UCSD-AML1 (cell line): ENCODE results near the gene CTTNBP2NL.

Source experiments
- DNase-seq: peaks from one replicate; lab custom pipeline; 2025; ENCODE audit not compliant: unreplicated experiment; lab: John Stamatoyannopoulos, UW

CTTNBP2NL gene, protein sequence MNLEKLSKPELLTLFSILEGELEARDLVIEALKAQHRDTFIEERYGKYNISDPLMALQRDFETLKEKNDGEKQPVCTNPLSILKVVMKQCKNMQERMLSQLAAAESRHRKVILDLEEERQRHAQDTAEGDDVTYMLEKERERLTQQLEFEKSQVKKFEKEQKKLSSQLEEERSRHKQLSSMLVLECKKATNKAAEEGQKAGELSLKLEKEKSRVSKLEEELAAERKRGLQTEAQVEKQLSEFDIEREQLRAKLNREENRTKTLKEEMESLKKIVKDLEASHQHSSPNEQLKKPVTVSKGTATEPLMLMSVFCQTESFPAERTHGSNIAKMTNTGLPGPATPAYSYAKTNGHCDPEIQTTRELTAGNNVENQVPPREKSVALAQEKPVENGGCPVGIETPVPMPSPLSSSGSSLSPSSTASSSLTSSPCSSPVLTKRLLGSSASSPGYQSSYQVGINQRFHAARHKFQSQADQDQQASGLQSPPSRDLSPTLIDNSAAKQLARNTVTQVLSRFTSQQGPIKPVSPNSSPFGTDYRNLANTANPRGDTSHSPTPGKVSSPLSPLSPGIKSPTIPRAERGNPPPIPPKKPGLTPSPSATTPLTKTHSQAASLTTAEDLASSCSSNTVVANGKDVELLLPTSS

DNA sequence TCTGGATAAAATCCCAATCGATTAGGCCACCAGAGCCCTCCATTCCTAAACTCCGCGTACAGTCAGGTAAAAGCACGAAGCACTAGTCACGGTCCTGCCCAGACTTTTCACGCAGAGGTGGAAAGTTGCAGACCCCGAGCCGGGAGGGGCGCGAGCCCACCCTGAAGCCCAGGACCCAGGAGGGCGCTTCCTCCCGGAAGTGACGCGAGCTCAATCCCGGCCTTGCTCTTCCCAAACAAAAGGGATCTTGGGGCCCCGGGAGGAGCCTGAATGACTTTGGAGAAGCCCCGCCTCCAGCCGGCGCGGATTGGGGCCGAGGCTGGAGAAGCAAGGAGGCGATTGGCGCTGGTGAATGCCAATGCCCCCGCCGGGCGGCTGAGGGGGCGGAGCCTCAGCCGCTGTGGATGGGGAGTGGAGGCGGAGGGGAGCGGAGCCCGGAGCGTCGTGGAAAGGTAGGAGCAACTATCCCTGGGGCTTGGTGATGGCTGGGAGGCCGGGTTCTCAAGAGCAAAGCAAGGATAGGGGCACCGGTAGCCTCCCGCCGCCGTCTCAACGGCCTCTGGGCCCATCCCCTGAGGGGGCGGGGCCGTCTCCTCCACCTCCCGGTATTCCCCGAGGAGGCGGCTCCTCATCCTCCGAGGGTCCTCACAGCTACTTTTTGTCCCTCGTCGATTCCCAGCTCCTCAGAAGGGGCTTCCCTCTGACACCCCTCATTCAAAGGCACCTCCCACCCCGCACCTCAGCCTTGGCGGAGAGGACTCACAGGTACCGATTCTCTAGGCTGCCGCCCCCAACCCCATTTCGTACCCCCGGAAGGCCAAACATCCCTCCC, at the start of gene CTTNBP2NL:
CTTNBP2NL (plus strand) TSS at position 394 of the 832 bp plus-strand sequence. CDS start 19,952 bp downstream, outside the sequence.
- peak; percentile 92 for DNase-seq

- no peak for DNase-seq
Measured at GRCh38 chr1:112346801-112347350, 49.1 kb upstream of the CTTNBP2NL start.

DNA sequence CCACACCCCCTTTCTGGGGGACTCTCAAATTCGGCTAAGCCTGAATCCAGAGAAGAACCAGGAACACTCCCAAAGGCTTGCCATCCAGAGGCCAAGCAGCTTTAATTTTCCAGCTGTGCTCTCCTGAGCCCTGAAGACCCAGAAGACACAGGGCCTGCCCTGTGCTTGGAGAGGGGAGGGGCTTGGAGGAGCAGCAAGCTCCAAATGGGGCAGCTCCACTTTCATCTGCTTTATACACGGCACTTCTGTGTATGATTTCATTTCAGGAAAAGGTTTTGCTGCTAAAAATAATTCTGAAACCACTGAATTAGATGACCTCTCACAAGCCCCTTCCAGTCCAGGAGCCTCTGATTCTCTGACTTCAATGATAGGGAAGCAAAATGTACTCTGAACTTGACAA, 39.2 kb upstream of the CTTNBP2NL start:
- DNase-seq, result no peak

DNA sequence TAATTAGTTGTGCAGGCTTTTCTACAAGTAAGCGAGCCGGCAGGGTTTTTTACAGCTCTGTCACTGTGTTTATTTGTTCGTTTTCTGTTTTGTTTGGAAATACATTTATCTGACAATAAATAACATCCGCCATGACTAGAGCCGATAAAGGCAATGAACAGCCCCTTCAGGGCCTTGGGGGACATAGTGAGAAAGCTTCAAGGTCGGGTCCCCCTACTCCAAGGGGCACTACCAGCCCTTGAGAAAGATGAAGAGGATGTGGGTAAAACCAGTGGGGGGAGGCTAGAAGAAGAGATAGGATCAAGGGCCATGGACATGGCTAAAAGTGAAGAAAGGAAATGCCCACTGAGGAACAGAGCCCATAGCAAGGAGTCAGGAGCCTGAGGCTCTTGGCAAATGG, 38.5 kb upstream of the CTTNBP2NL start:
- no peak for DNase-seq

DNA sequence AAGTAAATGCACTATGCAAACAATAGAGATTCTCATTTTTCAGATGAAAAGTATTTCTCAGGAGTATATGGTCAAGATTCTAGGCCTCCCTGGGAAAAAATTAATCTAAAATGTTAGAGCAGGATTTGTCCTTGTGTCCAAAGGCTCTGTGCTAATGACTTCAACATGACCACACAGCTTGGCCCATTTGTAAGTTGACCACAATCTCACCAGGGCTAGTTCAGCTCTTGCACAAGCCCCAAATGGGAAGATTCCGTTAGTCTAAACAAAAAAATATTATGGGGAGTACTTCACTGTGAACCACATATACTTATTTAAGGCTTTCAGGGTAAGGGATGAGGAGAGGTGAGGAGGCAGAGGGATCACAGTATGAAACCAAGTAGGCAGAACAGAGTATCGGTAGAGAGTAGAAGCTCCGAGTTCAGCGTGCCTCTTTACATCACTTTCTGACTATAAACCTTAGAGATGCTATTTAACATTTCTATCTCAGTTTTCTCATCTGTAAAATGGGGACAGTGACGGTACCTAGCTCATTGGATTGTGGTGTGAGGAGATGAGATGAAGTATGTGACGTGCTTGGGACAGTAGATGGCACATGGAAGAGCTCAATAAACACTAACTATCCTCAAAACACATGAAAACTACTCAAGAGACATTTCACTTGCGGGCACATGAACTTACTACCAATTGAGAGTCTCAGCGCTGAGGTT, 37.8 kb upstream of the CTTNBP2NL start:
- no peak for DNase-seq

GRCh38 chr1:112358798-112359408, 37.1 kb upstream of the CTTNBP2NL start:
- peak; percentile 45 for DNase-seq

GRCh38 chr1:112359961-112360767, 35.9 kb upstream of the CTTNBP2NL start:
- DNase-seq, result no peak

DNA sequence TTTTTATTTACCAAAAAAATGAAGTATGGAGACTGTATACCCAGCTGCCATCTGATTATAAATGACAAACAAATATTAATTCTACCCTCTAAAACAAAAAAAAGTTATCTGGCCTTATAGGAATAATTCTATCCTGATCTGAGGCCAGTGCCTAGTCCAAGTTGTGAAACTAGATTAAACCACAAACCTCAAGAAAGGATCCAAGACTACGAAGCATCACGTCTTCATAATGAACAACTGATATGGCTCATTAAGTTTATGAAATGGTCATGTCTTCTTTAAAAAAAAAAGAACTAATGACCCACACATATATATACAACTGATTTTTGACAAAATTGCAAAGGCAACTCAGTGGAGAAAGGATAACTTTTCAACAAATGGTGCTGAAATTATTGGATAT, 32.4 kb upstream of the CTTNBP2NL start:
- no peak for DNase-seq

DNA sequence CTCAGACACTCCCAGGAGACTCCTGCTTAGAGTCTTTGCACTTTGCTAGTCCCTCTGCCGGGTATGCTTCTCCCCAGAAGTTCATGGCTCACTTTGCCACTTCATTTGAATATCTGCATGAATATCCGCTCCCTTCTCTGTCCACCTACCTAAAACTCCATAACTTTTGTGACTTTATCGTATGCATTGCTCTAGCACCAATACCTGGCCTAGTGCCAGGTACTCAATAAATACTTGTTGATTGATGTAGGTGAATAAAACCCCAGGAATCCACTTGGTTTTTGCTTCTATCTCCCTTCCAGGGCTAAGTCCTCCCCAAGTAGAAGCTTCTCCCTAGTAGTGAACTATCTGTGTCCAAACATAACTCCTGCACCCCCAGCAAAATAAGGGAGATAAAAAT, 27.8 kb upstream of the CTTNBP2NL start:
- no peak for DNase-seq

DNA sequence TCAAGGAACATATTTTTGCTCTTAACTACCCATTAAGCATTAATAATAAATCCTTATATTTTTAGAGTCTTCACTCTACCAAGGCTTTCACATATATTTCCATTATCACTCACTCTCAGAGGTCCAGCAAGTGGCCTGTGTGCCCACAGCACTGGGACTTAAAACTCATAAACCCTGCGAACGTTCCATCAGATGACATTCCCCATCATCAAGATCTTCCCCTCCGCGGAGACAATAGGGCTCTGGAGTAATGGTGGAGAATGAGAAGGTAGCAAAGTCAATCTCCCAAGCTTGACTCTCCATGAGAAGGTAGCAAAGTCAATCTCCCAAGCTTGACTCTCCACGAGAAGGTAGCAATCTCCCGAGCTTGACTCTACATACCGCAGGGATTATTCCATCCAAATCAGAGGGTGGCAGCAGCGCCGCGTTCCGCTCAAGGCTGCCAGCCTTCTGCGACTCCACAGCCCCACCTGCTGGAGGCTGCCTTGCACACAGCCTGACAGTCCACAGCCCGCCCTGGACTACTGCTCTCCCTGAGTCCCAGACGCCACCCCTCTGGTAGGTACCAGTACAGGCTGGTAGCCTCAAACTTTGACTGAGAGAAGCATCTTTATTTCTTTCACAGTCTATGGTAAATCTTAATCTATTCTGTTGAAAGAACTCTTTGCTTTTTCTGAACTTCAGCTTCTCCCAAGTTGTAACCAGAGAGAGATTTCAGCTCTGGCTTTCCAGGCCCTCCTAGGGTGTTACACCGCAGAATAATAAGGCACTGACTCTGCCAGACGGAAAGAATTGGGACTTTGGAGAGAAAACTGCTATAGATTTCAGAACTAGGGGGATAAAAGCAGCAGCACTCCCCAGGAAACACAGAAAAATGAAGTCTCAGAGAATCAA, 26.4 kb upstream of the CTTNBP2NL start:
- peak; percentile 84 for DNase-seq

GRCh38 chr1:112370996-112371395, 25.0 kb upstream of the CTTNBP2NL start:
- no peak for DNase-seq

- no peak for DNase-seq
Measured at GRCh38 chr1:112371775-112372174, 24.2 kb upstream of the CTTNBP2NL start.

DNA sequence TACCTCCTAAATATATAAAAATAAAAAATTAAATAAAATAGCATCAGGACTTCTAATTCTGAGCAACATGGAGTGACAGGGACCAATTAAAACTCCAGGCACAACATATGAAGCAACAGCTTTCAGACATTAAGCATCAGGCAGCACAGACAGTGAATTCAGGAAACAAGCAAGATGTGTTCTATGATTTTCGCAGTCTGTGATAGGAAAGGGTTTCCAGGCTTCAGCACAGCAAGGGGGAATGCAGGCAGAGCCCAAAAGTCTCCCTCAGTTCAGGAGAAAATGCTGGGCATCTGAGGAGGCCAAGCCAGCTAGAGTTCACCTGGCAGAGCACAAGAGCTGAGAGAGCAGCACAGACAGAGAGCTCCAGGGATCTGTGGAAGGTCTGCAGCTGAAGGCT, 22.2 kb upstream of the CTTNBP2NL start:
- no peak for DNase-seq

DNA sequence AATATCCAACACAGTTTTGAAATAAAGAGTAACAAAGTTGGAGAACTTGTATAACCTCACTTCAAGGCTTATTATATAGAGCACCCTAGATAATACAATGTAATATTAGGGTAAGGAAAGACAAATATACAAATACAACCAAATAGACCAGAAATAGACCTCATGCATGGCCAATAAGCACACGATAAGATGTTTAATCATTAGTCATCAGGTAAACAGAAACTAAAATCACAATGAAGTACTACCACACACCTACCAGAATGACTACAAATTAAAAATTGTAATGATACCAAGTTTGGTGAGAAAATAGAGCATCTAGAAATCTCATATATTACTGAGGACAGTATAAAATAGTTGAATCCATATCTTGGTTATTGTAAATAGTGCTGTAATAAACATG, 20.3 kb upstream of the CTTNBP2NL start:
- DNase-seq, result no peak

DNA sequence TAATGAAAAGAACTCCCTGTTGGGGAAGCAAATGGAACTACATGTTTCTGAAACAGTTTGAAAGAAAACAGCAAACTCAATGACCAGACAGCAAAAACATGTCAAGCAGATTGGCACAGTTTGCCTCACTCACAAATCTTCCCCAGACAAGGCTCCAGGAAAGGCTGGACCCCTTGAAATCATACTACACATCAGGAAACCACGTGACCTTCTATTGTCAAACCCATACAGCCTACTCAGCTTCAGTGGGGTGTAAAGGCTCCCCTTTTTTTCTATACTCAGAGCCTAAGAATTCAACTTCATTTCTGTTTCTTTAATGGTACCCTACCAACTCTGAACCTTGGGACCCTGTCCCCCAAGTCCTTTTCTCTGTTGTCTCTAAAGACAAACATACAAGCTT, 15.7 kb upstream of the CTTNBP2NL start:
- no peak for DNase-seq

GRCh38 chr1:112381324-112382076, 14.5 kb upstream of the CTTNBP2NL start:
- DNase-seq, result no peak

GRCh38 chr1:112383759-112384370, 12.1 kb upstream of the CTTNBP2NL start:
- no peak for DNase-seq
